RWPE1 (cell line): Measurements from ENCODE around the gene GTPBP4.
A peak's percentile ranks its signal among the peaks of the same experiment; 100 is the strongest.
"Not testable (repeated sequence)": the region's sequence is repeated elsewhere in the genome, so short reads cannot be mapped to it uniquely, and the experiment has no call there.

Experiments used
- CTCF ChIA-PET: fragments of 350-600 bp; sonication (Branson Sonifier 250); formaldehyde crosslinking; extraction: SDS; loops from one replicate; lab custom pipeline; 2021; lab: Yijun Ruan, JAX
- POLR2A ChIA-PET: fragments of 400-600 bp; formaldehyde crosslinking; extraction: SDS; loops from one replicate; lab custom pipeline; 2020; ENCODE audit warnings: antibody characterized with exemption; ENCODE audit not compliant: low non-redundant PET; lab: Yijun Ruan, JAX
- DNase-seq: peaks from one replicate; pipeline ENCODE4 v3.0.0; 2012; ENCODE audit warnings: low spot score
- H3K27ac ChIP-seq: fragments of 450-650 bp; 2 replicates; pipeline ENCODE4 v1.5.1; 2017
- CTCF ChIP-seq: fragments of 450-650 bp; conservative IDR thresholded peaks from 2 replicates; pipeline ENCODE4 v1.5.1; 2017; ENCODE audit warnings: low read depth, mild to moderate bottlenecking

Gene GTPBP4

GRCh38 chr10:1059902-1060301, 71.7 kb downstream of the GTPBP4 start:
- CTCF ChIA-PET: no interaction called here
- TF ChIP-seq CTCF: no peak
- POLR2A ChIA-PET: interaction anchor here (0.6 to 0.9 kb wide), 2 partner anchors 11 to 414 kb away, joined by 3 to 5 read pairs; partner anchors contain the start of gene IDI1
- peak overlapping the region; percentile 81 for H3K27ac ChIP-seq
- DNase-seq: peak; percentile 42

GRCh38 chr10:1061930-1062774, 73.9 kb downstream of the GTPBP4 start:
- POLR2A ChIA-PET: no interaction called here
- no peak for TF ChIP-seq CTCF

GRCh38 chr10:1063232-1063865, 75.1 kb downstream of the GTPBP4 start:
- TF ChIP-seq CTCF: no peak
- no peak for DNase-seq
- ChIA-PET POLR2A (no interaction called here), CTCF (no interaction called here)
- H3K27ac ChIP-seq: no peak overlapping the region

More at GRCh38 chr10:1061930-1062774, 73.9 kb downstream of the GTPBP4 start:
- no peak overlapping the region for H3K27ac ChIP-seq
- CTCF ChIA-PET: interaction anchor here (0.7 kb wide), 1 partner anchor 379 kb away, joined by 5 read pairs; no protein-coding TSS in a partner anchor
- no peak for DNase-seq

DNA sequence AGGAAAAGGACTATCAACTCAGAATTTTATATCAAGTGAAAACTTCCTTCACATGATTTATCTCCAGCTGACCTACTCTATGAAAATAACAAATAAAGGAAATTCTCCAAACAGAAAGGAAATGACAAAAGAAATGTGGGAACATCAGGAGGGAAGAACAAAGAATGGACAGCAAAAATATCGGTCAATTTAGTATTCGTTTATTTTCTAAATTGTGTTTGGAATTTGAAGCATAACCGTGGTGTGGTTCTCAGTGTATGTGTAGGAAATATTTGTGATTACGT, 76.7 kb downstream of the GTPBP4 start:
- CTCF ChIA-PET: no interaction called here
- no peak for TF ChIP-seq CTCF
- POLR2A ChIA-PET: no interaction called here
- DNase-seq: no peak
- H3K27ac ChIP-seq: no peak overlapping the region

- CTCF ChIA-PET: not testable (repeated sequence)
Measured at GRCh38 chr10:1066734-1067133, 78.5 kb downstream of the GTPBP4 start.

DNA sequence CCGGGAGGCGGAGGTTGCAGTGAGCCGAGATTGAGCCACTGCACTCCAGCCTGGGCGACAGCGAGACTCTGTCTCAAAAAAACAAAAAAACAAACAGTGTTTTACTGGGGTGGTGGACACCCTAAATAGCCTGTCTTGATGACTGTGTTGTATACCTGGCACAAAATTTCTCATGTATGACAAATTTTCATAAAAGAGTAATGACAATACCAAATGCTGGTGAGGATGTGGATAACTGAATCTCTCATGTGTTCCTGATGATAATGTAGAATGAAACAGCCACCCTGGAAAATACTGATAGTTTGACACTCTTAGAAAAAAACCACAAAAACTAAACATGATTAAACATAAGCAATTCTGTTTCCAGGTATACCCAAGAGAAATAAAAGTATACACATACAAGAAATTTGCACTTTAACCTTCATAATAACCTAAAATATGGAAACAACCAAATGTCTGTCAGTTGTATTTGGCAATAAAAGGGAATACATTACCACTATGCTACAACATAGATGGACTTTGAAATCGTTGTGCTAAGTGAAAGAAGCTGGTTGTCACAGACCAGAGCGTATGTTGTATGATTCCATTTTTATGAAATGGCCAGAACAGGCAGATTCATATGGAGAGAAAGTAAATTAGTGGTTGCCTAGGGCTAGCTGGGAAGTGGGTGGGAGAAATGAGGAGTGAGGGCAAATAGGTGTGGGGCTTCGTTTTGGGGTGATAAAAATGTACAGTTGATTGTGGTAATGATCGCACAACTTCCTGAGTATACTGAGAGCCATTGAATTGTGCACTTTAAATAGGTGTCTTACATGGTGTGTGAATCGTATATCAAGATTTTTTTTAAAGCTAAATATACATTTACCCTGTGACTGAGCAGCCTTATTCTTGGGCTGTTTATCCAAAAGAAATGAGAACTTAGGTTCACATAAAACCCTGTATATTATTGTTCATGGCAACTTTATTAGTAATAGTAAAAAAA, 80.4 kb downstream of the GTPBP4 start:
- CTCF ChIA-PET: no interaction called here
- no peak for DNase-seq
- POLR2A ChIA-PET: no interaction called here
- H3K27ac ChIP-seq: no peak overlapping the region
- TF ChIP-seq CTCF: no peak

More at GRCh38 chr10:1066734-1067133, 78.5 kb downstream of the GTPBP4 start:
- H3K27ac ChIP-seq, POLR2A ChIA-PET, DNase-seq: not testable (repeated sequence)
